Measurements from ENCODE around the gene TANK. TPM values are rescaled to one million over a fixed set of nuclear protein-coding genes. Genes with fewer than 3 reads are reported as not detected.

TANK gene
- total RNA-seq, 1 experiment from 2014 or later, result 24.5 TPM

GRCh38 chr2:161135951-161136593, 24.2 kb upstream of the TANK start:
- no peak for DNase-seq (ENCODE audit: low spot score)
- TF ChIP-seq CREM (CRISPR knock-in tag; IDR thresholded peaks at IDR 0.05) (no peak), AFF4 (CRISPR knock-in tag; IDR thresholded peaks at IDR 0.05; ENCODE audit: borderline replicate concordance) (no peak), NFYB (CRISPR knock-in tag; conservative IDR thresholded peaks at IDR 0.05; ENCODE audit: low read depth) (no peak), JAZF1 (CRISPR knock-in tag; IDR thresholded peaks at IDR 0.05) (no peak), KAT7 (CRISPR knock-in tag; IDR thresholded peaks at IDR 0.05; ENCODE audit: borderline replicate concordance) (no peak), IRF1 (CRISPR knock-in tag; IDR thresholded peaks at IDR 0.05) (no peak), JUN (CRISPR knock-in tag; IDR thresholded peaks at IDR 0.05) (no peak), AR (CRISPR knock-in tag; IDR thresholded peaks at IDR 0.05) (no peak), PRRX2 (CRISPR knock-in tag; IDR thresholded peaks at IDR 0.05) (no peak), ZNF425 (CRISPR knock-in tag; conservative IDR thresholded peaks at IDR 0.05) (no peak), MYBL2 (CRISPR knock-in tag; IDR thresholded peaks at IDR 0.05) (no peak), ZNF317 (CRISPR knock-in tag; IDR thresholded peaks at IDR 0.05; ENCODE audit: borderline replicate concordance, low read depth) (no peak), RELA (CRISPR knock-in tag; IDR thresholded peaks at IDR 0.05; ENCODE audit: borderline replicate concordance) (no peak)
- no peak overlapping the region for H3K4me3 Mint-ChIP-seq
- ChIA-PET CTCF (interaction anchor here (1.2 kb wide), 1 partner anchor 73 kb away, joined by 3 read pairs; no protein-coding TSS in a partner anchor), POLR2A (no interaction called here)
- peaks cover 5% of the 10 kb centered on the region for H3K9me3 Mint-ChIP-seq
- no peak for ATAC-seq
- no peaks in the 10 kb centered on the region; the same call in 1 of the 2 replicates for H3K27me3 Mint-ChIP-seq (ENCODE audit: low read depth)
- H3K4me1 Mint-ChIP-seq, result peaks cover 24% of the 10 kb centered on the region
- H3K36me3 Mint-ChIP-seq, result peaks cover 3% of the 10 kb centered on the region; the same call in 1 of the 2 replicates
- H3K27ac Mint-ChIP-seq, result no peak overlapping the region

GRCh38 chr2:161136696-161137324, 23.4 kb upstream of the TANK start:
- Mint-ChIP-seq H3K27ac (no peak overlapping the region), H3K4me1 (peaks cover 24% of the 10 kb centered on the region), H3K36me3 (peaks cover 3% of the 10 kb centered on the region; the same call in 1 of the 2 replicates), H3K27me3 (ENCODE audit: low read depth) (no peaks in the 10 kb centered on the region; the same call in 1 of the 2 replicates), H3K9me3 (peaks cover 8% of the 10 kb centered on the region), H3K4me3 (no peak overlapping the region)
- POLR2A ChIA-PET, result no interaction called here
- ATAC-seq (no peak), DNase-seq (ENCODE audit: low spot score) (no peak)
- CTCF ChIA-PET, result interaction anchor here (1.2 kb wide), 1 partner anchor 74 kb away, joined by 3 read pairs; no protein-coding TSS in a partner anchor
- TF ChIP-seq RELA (CRISPR knock-in tag; IDR thresholded peaks at IDR 0.05; ENCODE audit: borderline replicate concordance) (no peak), ZNF232 (CRISPR knock-in tag; IDR thresholded peaks at IDR 0.05) (no peak), PRRX2 (CRISPR knock-in tag; IDR thresholded peaks at IDR 0.05) (no peak), USF2 (CRISPR knock-in tag; IDR thresholded peaks at IDR 0.05) (no peak), CTCF (IDR thresholded peaks at IDR 0.05) (no peak), SMAD3 (CRISPR knock-in tag; IDR thresholded peaks at IDR 0.05; ENCODE audit: borderline replicate concordance) (no peak), PREB (CRISPR knock-in tag; IDR thresholded peaks at IDR 0.05; ENCODE audit: borderline replicate concordance) (no peak), ZNF317 (CRISPR knock-in tag; IDR thresholded peaks at IDR 0.05; ENCODE audit: borderline replicate concordance, low read depth) (no peak)

All from WTC11 (cell line).